ENCODE measurements around the gene OR7A5. TPM values are rescaled to one million over a fixed set of nuclear protein-coding genes. Genes with fewer than 3 reads are reported as not detected.

Gene OR7A5
- not detected in 2 replicates for total RNA-seq

GRCh38 chr19:14835011-14835410, at the start of gene OR7A5, which contains the start of gene OR7C1:
TSS of gene OR7A5 (minus strand) at chr19:14835185. CDS start at chr19:14828241, 6,944 bp downstream.
TSS of gene OR7C1 (minus strand) at chr19:14835185. CDS start at chr19:14800136, 35,049 bp downstream.

GRCh38 chr19:14848822-14849221, 13.8 kb upstream of the OR7A5 start, which contains the start of gene OR7A10:
TSS of gene OR7A10 (minus strand) at chr19:14848922. CDS start at chr19:14841877, 7,045 bp downstream.

GRCh38 chr19:14778110-14778845, 56.7 kb downstream of the OR7A5 start, which contains the start of gene ADGRE2:
TSS of gene ADGRE2 (minus strand) at chr19:14778560. CDS start at chr19:14776756, 1,804 bp downstream.

Small RNA genes within 50 kb of the gene (small RNA-seq; reads per million reads assigned to genes)
- not detected for gene AC005255.1 (ENCODE audit: low replicate concordance)

Other genes with a start within 250 kb of the OR7A5 start
- 0.14 TPM in 1 of 2 replicates, not detected in the other for gene ADGRE3, start 160.3 kb downstream of the OR7A5 start, total RNA-seq
- 11.5 and 25.4 TPM in 2 replicates for gene ZNF333, start 145.1 kb downstream of the OR7A5 start, total RNA-seq
- 1.3 and 8.7 TPM in 2 replicates for gene ADGRE2, start 56.6 kb downstream of the OR7A5 start, total RNA-seq
- not detected in 2 replicates for gene OR7C1, start within 50 bp of the OR7A5 start, total RNA-seq
- gene OR7A10, start 13.7 kb upstream of the OR7A5 start, total RNA-seq, result not detected in 2 replicates
- not detected in 2 replicates for gene OR7A17, start 50.9 kb upstream of the OR7A5 start, total RNA-seq
- not detected in 2 replicates for gene OR7C2, start 106.3 kb upstream of the OR7A5 start, total RNA-seq
- gene SLC1A6, start 144.7 kb upstream of the OR7A5 start, total RNA-seq, result not detected in 2 replicates
- gene CASP14, start 214.3 kb upstream of the OR7A5 start, total RNA-seq, result not detected in 2 replicates
- gene OR1I1, start 247.0 kb upstream of the OR7A5 start, total RNA-seq, result not detected in 2 replicates